ENCODE results near the gene OR6C65. TPM values are rescaled to one million over a fixed set of nuclear protein-coding genes. Genes with fewer than 3 reads are reported as not detected.

The OR6C65 gene
- polyA plus RNA-seq, 3 donors, result not detected

DNA sequence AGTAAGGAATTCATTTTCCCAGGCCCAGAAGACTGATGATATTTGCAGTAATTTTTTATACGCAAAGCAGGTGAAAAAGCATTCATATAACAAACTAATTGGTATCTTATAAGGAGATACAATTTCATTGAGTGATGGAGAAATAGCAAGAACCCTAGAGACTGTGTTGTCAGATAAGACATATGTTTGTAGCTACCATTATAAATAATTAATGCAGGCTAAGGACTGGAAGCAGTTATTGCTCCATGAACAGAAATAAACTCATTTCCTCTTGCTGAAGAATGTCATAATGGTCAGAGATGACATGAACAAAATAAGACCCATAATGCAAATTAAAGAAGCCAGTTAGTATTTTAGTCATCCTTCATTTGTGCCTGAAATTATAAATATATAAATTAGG is 45.0 kb downstream of the OR6C65 start:
- DNase-seq, result no peak

GRCh38 chr12:55446326-55446725 is 46.0 kb downstream of the OR6C65 start:
- DNase-seq, result no peak

- DNase-seq, result no peak
These were observed 48.5 kb downstream of the OR6C65 start for GRCh38 chr12:55448825-55449224.

Other genes starting within 250 kb of the OR6C65 start
- gene OR10A7, start 179.5 kb upstream of the OR6C65 start, polyA plus RNA-seq (ENCODE audit: insufficient read length in 3 of 3), result not detected
- gene OR6C74, start 155.9 kb upstream of the OR6C65 start, polyA plus RNA-seq (ENCODE audit: insufficient read length in 3 of 3), result not detected
- gene OR6C6, start 104.0 kb upstream of the OR6C65 start, polyA plus RNA-seq (ENCODE audit: insufficient read length in 3 of 3), result under 1 TPM in 1 of 3 donors, not detected in 2; 0.19 TPM
- not detected for gene OR6C1, start 86.2 kb upstream of the OR6C65 start, polyA plus RNA-seq (ENCODE audit: insufficient read length in 3 of 3)
- not detected for gene OR6C3, start 69.8 kb upstream of the OR6C65 start, polyA plus RNA-seq (ENCODE audit: insufficient read length in 3 of 3)
- under 1 TPM in 1 of 3 donors, not detected in 2; 0.09 TPM for gene OR6C75, start 37.6 kb upstream of the OR6C65 start, polyA plus RNA-seq (ENCODE audit: insufficient read length in 3 of 3)
- not detected for gene OR6C76, start 25.7 kb downstream of the OR6C65 start, polyA plus RNA-seq (ENCODE audit: insufficient read length in 3 of 3)
- not detected for gene OR6C2, start 43.5 kb downstream of the OR6C65 start, polyA plus RNA-seq (ENCODE audit: insufficient read length in 3 of 3)
- gene OR6C70, start 69.6 kb downstream of the OR6C65 start, polyA plus RNA-seq (ENCODE audit: insufficient read length in 3 of 3), result not detected
- gene OR6C68, start 91.8 kb downstream of the OR6C65 start, polyA plus RNA-seq (ENCODE audit: insufficient read length in 3 of 3), result not detected
- gene OR6C4, start 149.1 kb downstream of the OR6C65 start, polyA plus RNA-seq (ENCODE audit: insufficient read length in 3 of 3), result under 1 TPM in 1 of 3 donors, not detected in 2; 0.04 TPM
- gene OR2AP1, start 171.9 kb downstream of the OR6C65 start, polyA plus RNA-seq (ENCODE audit: insufficient read length in 3 of 3), result not detected
- not detected for gene OR10P1, start 236.4 kb downstream of the OR6C65 start, polyA plus RNA-seq (ENCODE audit: insufficient read length in 3 of 3)

Measured in renal pelvis (tissue), 4 donors.